ENCODE results near the gene TSPAN9. TPM values are rescaled to one million over a fixed set of nuclear protein-coding genes. Genes with fewer than 3 reads are reported as not detected.

Gene TSPAN9
- polyA plus RNA-seq, 3 donors: 0.15 to 0.34 (median 0.25) TPM

- Histone ChIP-seq H3K79me2 (ENCODE audit: insufficient read depth, low read length) (no peaks in the 10 kb centered on the region), H3K27me3 (ENCODE audit: control insufficient read depth in 2 of 2, insufficient read depth in 2 of 2, low read length in 2 of 2) (peaks cover 0 to 3% of the 10 kb centered on the region in 2 donors), H3K4me1 (ENCODE audit: control insufficient read depth in 1 of 2, insufficient read depth in 2 of 2, low read length in 2 of 2) (peaks cover 0 to 5% of the 10 kb centered on the region in 2 donors), H4K20me1 (ENCODE audit: insufficient read depth, low read length) (no peaks in the 10 kb centered on the region), H3K27ac (ENCODE audit: low read depth in 1 of 2, low read length in 2 of 2) (no peak overlapping the region), H3K4me3 (replicated peaks in 1 of 3; ENCODE audit: low read depth in 2 of 3, low read length in 3 of 3) (no peak overlapping the region), H3K4me2 (replicated peaks; ENCODE audit: extremely low read depth, low read length, poor library complexity, severe bottlenecking) (no peak overlapping the region), H3K36me3 (replicated peaks in 1 of 2; ENCODE audit: control insufficient read depth in 1 of 2, insufficient read depth in 2 of 2, low read length in 2 of 2) (no peaks in the 10 kb centered on the region), H3K9ac (ENCODE audit: insufficient read depth, low read length, poor library complexity, severe bottlenecking) (no peak overlapping the region), H3K9me3 (replicated peaks in 1 of 2; ENCODE audit: control insufficient read depth in 1 of 2, insufficient read depth in 1 of 2, low read length in 2 of 2) (no peaks in the 10 kb centered on the region), H2AFZ (ENCODE audit: insufficient read depth, low read depth, low read length, poor library complexity, severe bottlenecking) (no peak overlapping the region)
- Mint-ChIP-seq H3K36me3 (no peaks in the 10 kb centered on the region), H3K4me3 (no peak overlapping the region), H3K27me3 (ENCODE audit: low read depth in 3 of 3) (peaks cover 8 to 21% (median 11%) of the 10 kb centered on the region in 3 donors), H3K9me3 (peaks cover 0 to 1% (median 0%) of the 10 kb centered on the region in 7 donors), H3K27ac (no peak overlapping the region), H3K4me1 (peaks cover 11% of the 10 kb centered on the region)
- no peak for TF ChIP-seq CTCF (IDR thresholded peaks at IDR 0.05)
- DNase-seq: no peak
- no CpG with 5 or more reads among the region's 4 CpGs for WGBS (ENCODE audit: insufficient coverage)
- intact Hi-C loops (cut with micrococcal nuclease): no loop called here
These were observed 240.3 kb downstream of the TSPAN9 start for GRCh38 chr12:3317481-3317815.

- Histone ChIP-seq H3K27ac (ENCODE audit: low read depth in 1 of 2, low read length in 2 of 2) (no peak overlapping the region), H3K4me2 (replicated peaks; ENCODE audit: extremely low read depth, low read length, poor library complexity, severe bottlenecking) (no peak overlapping the region), H3K36me3 (replicated peaks in 1 of 2; ENCODE audit: control insufficient read depth in 1 of 2, insufficient read depth in 2 of 2, low read length in 2 of 2) (no peaks in the 10 kb centered on the region), H2AFZ (ENCODE audit: insufficient read depth, low read depth, low read length, poor library complexity, severe bottlenecking) (no peak overlapping the region), H3K4me1 (ENCODE audit: control insufficient read depth in 1 of 2, insufficient read depth in 2 of 2, low read length in 2 of 2) (peaks cover 0 to 5% of the 10 kb centered on the region in 2 donors), H3K79me2 (ENCODE audit: insufficient read depth, low read length) (no peaks in the 10 kb centered on the region), H3K27me3 (ENCODE audit: control insufficient read depth in 2 of 2, insufficient read depth in 2 of 2, low read length in 2 of 2) (peaks cover 0 to 3% of the 10 kb centered on the region in 2 donors), H3K9me3 (replicated peaks in 1 of 2; ENCODE audit: control insufficient read depth in 1 of 2, insufficient read depth in 1 of 2, low read length in 2 of 2) (no peaks in the 10 kb centered on the region), H4K20me1 (ENCODE audit: insufficient read depth, low read length) (no peaks in the 10 kb centered on the region), H3K9ac (ENCODE audit: insufficient read depth, low read length, poor library complexity, severe bottlenecking) (no peak overlapping the region), H3K4me3 (replicated peaks in 1 of 3; ENCODE audit: low read depth in 2 of 3, low read length in 3 of 3) (no peak overlapping the region)
- H3K27ac Mint-ChIP-seq: no peak overlapping the region
- peaks cover 11% of the 10 kb centered on the region for H3K4me1 Mint-ChIP-seq
- H3K9me3 Mint-ChIP-seq: peaks cover 0 to 1% (median 0%) of the 10 kb centered on the region in 7 donors
- no peak for DNase-seq
- TF ChIP-seq CTCF (IDR thresholded peaks at IDR 0.05): no peak
- no peak overlapping the region for H3K4me3 Mint-ChIP-seq
- H3K36me3 Mint-ChIP-seq: no peaks in the 10 kb centered on the region
- intact Hi-C loops (cut with micrococcal nuclease): no loop called here
- 98% methylated on average over 7 of the region's 13 CpGs for WGBS (ENCODE audit: insufficient coverage)
- H3K27me3 Mint-ChIP-seq (ENCODE audit: low read depth in 3 of 3): peaks cover 10 to 22% (median 11%) of the 10 kb centered on the region in 3 donors
These were observed 240.8 kb downstream of the TSPAN9 start for GRCh38 chr12:3317841-3318501.
